Measurements from ENCODE around the gene TTC36. TPM values are rescaled to one million over a fixed set of nuclear protein-coding genes. Genes with fewer than 3 reads are reported as not detected.

TTC36 gene
- total and polyA plus RNA-seq, 10 of the 15 experiments (the other 5 are each of a cell fraction or from before 2014, with no cell fraction given), result 0.28 to 0.78 (median 0.59) TPM; not detected in 7

GRCh38 chr11:118484405-118484804 is 42.9 kb upstream of the TTC36 start:
- no peak for FAIRE-seq
- H3K79me2 ChIP-seq (ENCODE audit: control insufficient read depth, insufficient read depth, low read length), result no peaks in the 10 kb centered on the region; the same call in 1 of the 2 replicates
- intact Hi-C loops (cut with micrococcal nuclease; ENCODE audit: unreplicated experiment), result no loop called here
- no peak overlapping the region for H3K4me3 ChIP-seq
- no peak for DNase-seq (ENCODE audit: low read depth, low spot score)
- no peak for TF ChIP-seq SMAD1 (IDR thresholded peaks at IDR 0.05; ENCODE audit: low read depth, partially characterized antibody)
- TF ChIP-seq TCF12 (IDR thresholded peaks at IDR 0.05; ENCODE audit: low read depth, low read length), result no peak
- TF ChIP-seq CBFB (IDR thresholded peaks at IDR 0.05; ENCODE audit: low read depth), result no peak
- TF ChIP-seq ATF3 (IDR thresholded peaks at IDR 0.05; ENCODE audit: borderline replicate concordance, extremely low read depth, low read depth, low read length), result no peak
- TF ChIP-seq GATAD2B (conservative IDR thresholded peaks at IDR 0.05; ENCODE audit: low read depth), result no peak
- TF ChIP-seq POLR2AphosphoS5 (IDR thresholded peaks at IDR 0.05; ENCODE audit: low read length), result no peak
- no peak for TF ChIP-seq ZZZ3 (IDR thresholded peaks at IDR 0.05; ENCODE audit: control insufficient read depth, insufficient read length, low read depth)
- TF ChIP-seq, protein P1, sequence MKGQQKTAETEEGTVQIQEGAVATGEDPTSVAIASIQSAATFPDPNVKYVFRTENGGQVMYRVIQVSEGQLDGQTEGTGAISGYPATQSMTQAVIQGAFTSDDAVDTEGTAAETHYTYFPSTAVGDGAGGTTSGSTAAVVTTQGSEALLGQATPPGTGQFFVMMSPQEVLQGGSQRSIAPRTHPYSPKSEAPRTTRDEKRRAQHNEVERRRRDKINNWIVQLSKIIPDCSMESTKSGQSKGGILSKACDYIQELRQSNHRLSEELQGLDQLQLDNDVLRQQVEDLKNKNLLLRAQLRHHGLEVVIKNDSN (IDR thresholded peaks at IDR 0.05; ENCODE audit: borderline replicate concordance, extremely low read length, insufficient read depth, low read depth, low read length), result no peak
- no peak for TF ChIP-seq EP300 (IDR thresholded peaks at IDR 0.05; ENCODE audit: borderline replicate concordance in 1 of 2, control insufficient read depth in 1 of 2, low read depth in 2 of 2, low read length in 2 of 2)
- no peak for ATAC-seq
- ChIA-PET SMC1A (ENCODE audit: uncharacterized antibody, unreplicated experiment) (interaction anchor here (1.2 to 1.8 kb wide), 2 partner anchors 34 to 66 kb away, joined by 3 read pairs; no protein-coding TSS in a partner anchor), RAD21 (ENCODE audit: unreplicated experiment) (no interaction called here), CTCF (no interaction called here), POLR2A (no interaction called here)
- H4K20me1 ChIP-seq (ENCODE audit: control insufficient read depth, insufficient read depth), result no peaks in the 10 kb centered on the region
- no peaks in the 10 kb centered on the region for H3K9me3 ChIP-seq (replicated peaks; ENCODE audit: control insufficient read depth, insufficient read depth, low read length)
- H3K4me1 ChIP-seq (ENCODE audit: control insufficient read depth, insufficient read depth, low read length), result no peaks in the 10 kb centered on the region
- H3K4me2 ChIP-seq (ENCODE audit: control insufficient read depth, insufficient read depth), result no peak overlapping the region
- BruUV-seq (replicated peaks), result no TSS peak
- no peaks in the 10 kb centered on the region for H3K27me3 ChIP-seq (replicated peaks in 1 of 2; ENCODE audit: control insufficient read depth in 2 of 2, insufficient read depth in 2 of 2, low read length in 1 of 2)
- 98% methylated on average over 3 of the region's 3 CpGs for WGBS (ENCODE audit: insufficient coverage, insufficient replicate concordance, low lambda C conversion rate, missing lambda C conversion rate)
- no peak overlapping the region for H3K9ac ChIP-seq (ENCODE audit: control insufficient read depth, insufficient read depth, low read length)
- no peak overlapping the region for H2AFZ ChIP-seq (ENCODE audit: control insufficient read depth, low read depth, low read length)
- in situ Hi-C loops (cut with MboI), result loop anchor here (5.0 to 25.0 kb wide), 2 partner anchors 97 to 287 kb away; no protein-coding TSS in a partner anchor
- H3K36me3 ChIP-seq (ENCODE audit: control insufficient read depth in 2 of 2, insufficient read depth in 2 of 2, low read length in 1 of 2), result peaks cover 6 to 22% of the 10 kb centered on the region in 2 experiments
- H3K27ac ChIP-seq (ENCODE audit: control insufficient read depth, insufficient read depth), result no peak overlapping the region

All from GM12878 (cell line).